Activated naive CD4-positive, alpha-beta T cell treated with Interleukin-2 at 50 U/mL for 16 hours (primary cell): ENCODE measurements around the gene NUDT5.
A peak's percentile ranks its signal among the peaks of the same experiment; 100 is the strongest.
"Not testable (repeated sequence)": the region's sequence is repeated elsewhere in the genome, so short reads cannot be mapped to it uniquely, and the experiment has no call there.

Experiments
- DNase-seq: peaks from one replicate; pipeline ENCODE4 v3.0.0-alpha.2; 2020

The NUDT5 gene

GRCh38 chr10:12202226-12202625 is 6.5 kb upstream of the NUDT5 start:
- DNase-seq, result no peak

GRCh38 chr10:12201543-12201942 is 5.9 kb upstream of the NUDT5 start:
- DNase-seq, result no peak

GRCh38 chr10:12200850-12201249 is 5.2 kb upstream of the NUDT5 start:
- DNase-seq, result no peak

GRCh38 chr10:12198156-12198555 is 2.5 kb upstream of the NUDT5 start:
- no peak for DNase-seq

DNA sequence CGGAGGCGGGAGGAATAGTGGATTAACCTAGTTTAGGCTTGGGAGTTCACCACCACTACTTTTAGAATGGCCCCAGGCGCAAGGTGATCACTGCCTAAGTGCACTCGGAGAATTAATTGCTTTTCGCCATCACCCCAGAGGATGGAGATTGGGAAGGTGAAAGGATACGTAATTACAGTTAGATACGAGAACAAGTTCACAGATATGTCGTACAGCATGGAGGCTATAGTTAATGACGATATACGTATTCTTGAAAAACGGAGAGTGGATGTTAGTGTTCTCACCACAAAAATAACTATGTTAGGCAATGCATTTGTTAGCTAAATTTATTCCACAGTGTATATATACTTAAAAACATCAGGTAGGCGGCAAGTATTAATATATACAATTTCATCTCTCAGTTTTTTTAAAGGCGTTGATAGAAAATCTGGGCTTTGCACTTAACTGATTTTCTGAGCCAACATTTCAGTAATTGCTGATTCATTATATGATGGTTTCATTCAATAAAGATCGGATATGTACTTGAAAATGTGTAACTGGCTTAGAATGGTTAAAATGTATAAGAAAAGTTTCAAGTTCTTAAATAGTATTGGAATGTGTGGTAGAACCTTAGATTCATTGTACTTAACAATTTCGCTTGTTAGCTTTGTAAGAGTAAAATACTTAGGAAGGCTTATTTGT is 980 bp upstream of the NUDT5 start:
- DNase-seq, result no peak

- no peak for DNase-seq
Measured at GRCh38 chr10:12195281-12195602, 449 bp downstream of the NUDT5 start.

GRCh38 chr10:12194752-12195271 is 879 bp downstream of the NUDT5 start:
- DNase-seq, result peak; percentile 45

GRCh38 chr10:12193193-12193592 is 2.5 kb downstream of the NUDT5 start:
- DNase-seq, result no peak

- no peak for DNase-seq
Measured at GRCh38 chr10:12191715-12192114, 4.0 kb downstream of the NUDT5 start.

DNA sequence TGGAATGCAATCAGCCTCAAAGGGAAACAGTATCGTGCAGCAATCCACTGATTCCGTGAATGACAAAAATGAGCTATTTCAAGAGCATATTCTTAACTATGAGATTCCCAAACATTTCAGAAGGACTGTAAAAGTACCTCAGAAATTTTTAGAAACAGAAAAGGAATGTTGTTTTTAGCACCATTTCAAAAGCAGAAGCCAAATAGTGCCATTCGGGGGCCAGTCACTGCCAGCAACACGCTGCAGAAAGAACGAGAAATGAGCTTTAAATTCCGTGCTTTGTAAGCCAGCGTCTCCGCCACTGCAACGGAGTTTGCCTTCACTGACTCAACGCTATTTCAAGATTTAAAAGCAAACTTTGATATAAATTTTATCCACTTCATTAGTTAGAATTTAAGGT is 6.3 kb downstream of the NUDT5 start:
- no peak for DNase-seq

- DNase-seq, result no peak
Measured at GRCh38 chr10:12188656-12189055, 7.0 kb downstream of the NUDT5 start.

- no peak for DNase-seq
Measured at GRCh38 chr10:12187321-12187905, 8.3 kb downstream of the NUDT5 start.

DNA sequence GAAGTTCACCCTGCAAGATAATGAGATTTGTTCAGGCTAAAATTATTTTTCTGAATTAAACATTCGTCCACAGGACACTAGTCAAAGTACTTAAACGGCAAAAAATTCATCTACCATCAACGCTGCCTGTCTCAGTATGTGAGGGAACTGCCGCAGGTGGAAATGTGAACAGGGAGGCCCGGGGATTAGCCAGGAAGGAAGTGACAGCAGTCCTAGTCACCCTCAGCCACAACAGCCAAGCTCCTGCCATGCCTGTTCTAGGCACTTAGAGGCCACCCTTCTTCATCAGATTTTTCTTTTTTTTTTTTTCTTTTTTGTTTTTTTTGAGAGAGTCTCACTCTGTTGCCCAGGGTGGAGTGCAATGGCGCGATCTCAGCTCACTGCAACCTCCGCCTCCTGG is 9.4 kb downstream of the NUDT5 start:
- DNase-seq, result peak; percentile 32

DNA sequence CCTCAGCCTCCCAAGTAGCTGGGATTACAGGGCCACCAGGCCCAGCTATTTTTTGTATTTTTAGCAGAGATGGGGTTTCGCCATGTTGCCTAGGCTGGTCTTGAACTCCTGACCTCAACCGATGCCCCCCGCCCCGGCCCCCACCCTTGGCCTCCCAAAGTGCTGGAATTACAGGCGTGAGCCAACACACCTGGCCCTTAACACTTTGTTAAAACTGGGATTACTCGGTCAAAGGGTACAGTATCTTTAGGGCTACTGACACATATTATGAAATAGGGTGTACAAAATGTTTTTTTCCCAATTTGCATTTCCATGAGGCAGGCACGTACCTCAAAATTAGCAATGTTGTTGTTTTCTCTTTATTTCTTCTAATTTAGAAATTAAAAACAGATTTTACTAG is 11.5 kb downstream of the NUDT5 start:
- no peak for DNase-seq

DNA sequence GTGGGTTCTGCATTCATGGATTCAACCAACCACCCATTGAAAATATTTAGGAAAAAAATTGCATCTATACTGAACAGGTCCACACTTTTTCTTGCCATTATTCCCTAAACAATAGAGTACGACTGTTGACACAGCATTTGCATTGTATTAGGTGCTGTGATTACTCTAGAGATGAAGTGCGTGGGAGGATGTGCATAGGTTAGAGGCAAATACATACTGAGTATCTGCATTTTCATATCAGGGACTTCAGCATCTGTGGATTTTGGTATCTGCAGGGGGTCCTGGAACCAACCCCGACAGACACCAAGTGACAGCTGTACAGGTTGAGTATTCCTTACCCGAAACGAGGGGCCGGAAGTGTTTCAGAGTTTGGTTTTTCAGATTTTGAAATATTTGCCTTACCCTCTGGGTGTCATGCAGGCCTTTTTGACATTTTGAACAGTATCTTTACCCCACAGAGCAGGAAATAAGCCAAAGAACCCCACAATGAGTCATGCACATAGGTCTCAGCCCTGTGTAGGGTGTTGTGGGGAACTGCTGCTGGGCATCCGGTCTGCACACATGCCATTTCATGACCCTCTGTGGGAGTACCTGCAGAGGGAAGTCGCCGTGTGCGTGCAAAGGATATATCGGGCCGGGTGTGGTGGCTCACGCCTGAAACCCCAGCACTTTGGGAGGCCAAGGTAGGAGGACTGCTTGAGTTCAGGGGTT is 14.5 kb downstream of the NUDT5 start:
- peak; percentile 79 for DNase-seq

- no peak for DNase-seq
Measured at GRCh38 chr10:12180221-12180974, 15.3 kb downstream of the NUDT5 start.

- no peak for DNase-seq
Measured at GRCh38 chr10:12179606-12180170, 16.0 kb downstream of the NUDT5 start.

DNA sequence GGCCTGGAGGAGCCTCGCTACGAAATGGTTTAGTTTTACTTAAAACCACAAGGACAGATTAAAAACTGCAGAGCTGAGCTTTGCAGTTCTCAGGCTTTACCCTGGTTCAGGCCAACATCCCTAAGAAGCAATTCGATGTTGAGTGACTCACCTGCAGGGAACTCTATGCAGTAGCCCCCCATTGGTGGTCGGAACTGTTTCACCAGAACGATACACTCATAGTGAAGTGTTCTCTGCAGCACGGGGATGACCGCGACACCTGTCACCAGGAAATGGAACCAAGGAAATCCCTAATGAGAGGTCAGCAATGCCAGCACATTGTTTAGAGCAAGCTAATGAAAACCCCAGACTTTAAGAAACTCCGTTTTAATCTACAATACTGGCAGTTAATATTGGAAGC is 18.0 kb downstream of the NUDT5 start:
- DNase-seq, result no peak

DNA sequence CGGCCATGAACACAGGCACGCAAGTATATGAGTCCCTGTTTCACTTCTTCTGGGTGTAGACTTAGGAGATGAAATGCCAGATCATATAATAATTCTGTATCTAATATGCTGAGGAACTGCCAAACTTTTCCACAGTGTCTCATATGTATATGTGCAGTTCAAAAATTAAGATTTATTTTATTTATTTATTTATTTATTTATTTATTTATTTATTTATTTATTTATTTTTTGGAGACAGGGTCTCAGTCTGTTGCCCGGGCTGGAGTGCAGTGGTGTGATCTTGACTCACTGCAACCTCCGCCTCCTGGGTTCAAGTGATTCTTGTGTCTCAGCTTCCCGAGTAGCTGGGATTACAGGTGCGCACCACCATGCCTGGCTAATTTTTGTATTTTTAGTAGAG is 24.2 kb downstream of the NUDT5 start:
- not testable (repeated sequence) for DNase-seq

GRCh38 chr10:12165999-12166775 is 29.5 kb downstream of the NUDT5 start:
- DNase-seq, result no peak

- no peak for DNase-seq
Measured at GRCh38 chr10:12165036-12165435, 30.7 kb downstream of the NUDT5 start.

DNA sequence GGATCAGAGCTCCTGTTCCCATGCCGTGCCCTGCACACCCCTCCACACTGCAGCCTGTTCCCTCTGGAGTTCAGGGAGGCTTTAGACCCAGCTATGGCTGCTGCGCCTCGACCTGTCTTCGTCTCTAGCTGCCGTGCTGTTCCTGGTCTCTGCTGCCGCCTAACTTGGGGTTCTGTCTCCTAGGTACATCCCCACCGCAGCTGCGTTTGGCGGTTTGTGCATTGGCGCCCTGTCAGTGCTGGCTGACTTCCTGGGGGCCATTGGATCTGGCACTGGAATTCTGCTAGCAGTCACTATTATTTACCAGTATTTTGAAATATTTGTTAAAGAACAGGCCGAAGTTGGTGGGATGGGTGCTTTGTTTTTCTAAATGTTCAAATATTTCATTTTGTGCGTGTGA is 31.6 kb downstream of the NUDT5 start:
- no peak for DNase-seq
